ENCODE data around the gene CDKL2.

The CDKL2 gene

GRCh38 chr4:75639124-75639695 lies 8.9 kb upstream of the CDKL2 start:
- DNase-seq: no peak

DNA sequence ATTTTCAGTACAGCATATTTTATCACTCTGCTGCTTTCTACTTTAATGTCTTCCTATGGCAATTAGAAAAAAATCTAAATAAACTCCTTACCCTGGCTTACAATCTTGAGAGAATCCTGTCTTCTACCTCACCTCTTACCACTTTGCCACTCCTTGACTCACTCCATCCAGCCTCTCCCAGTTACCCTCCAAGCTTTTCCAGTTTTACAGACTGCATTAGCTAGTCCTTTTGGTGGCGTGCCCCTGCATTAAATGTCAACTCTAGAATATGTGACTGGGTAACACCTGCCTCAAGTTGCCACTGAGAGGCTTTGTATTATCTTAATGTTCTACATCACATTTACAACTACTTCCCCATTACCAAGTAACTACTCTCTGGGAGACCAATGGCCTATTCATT lies 7.5 kb upstream of the CDKL2 start:
- no peak for DNase-seq

- DNase-seq: no peak
Measured at GRCh38 chr4:75637176-75637575, 6.8 kb upstream of the CDKL2 start.

GRCh38 chr4:75634951-75635350 lies 4.6 kb upstream of the CDKL2 start:
- no peak for DNase-seq

DNA sequence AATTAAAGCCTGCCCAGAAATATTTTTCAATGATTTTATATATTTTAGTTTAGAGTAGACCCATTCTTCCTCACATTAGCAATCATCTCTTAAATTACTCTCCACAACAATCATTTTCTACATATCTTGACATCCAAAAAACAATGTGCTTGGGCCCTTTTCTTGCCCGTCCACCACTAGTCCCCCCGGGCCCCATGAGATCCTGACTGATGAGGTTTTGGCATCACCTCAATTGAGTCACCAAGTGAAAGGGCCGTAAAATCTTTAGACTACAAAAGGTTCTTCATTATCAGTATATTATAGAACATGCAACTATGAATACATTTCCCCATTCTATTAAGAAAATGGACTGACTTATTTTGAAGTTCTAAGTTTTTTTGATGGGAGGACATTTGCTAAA lies 4.0 kb upstream of the CDKL2 start:
- DNase-seq: no peak

GRCh38 chr4:75633846-75634245 lies 3.5 kb upstream of the CDKL2 start:
- DNase-seq: no peak

DNA sequence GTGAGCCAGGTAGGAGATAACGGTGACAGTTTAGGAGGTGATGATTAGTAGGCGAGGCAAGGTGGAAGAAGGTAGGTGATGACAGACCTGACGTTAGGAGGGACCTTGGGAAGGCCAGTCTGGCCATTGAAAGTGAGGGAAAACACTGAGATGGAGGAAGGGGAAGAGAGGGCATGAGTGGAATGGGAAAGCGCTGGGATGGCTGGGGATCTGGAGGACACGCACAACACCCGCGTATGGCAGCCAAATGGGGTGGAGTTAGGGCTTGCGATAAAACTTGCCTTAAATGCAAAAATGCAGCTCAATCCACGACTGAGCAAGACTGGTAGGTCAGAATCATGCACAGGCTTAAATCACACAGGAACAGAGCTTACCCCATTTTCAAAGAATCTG lies 605 bp upstream of the CDKL2 start:
- no peak for DNase-seq

- DNase-seq: no peak
Measured at GRCh38 chr4:75629239-75629638, 1.1 kb downstream of the CDKL2 start.

DNA sequence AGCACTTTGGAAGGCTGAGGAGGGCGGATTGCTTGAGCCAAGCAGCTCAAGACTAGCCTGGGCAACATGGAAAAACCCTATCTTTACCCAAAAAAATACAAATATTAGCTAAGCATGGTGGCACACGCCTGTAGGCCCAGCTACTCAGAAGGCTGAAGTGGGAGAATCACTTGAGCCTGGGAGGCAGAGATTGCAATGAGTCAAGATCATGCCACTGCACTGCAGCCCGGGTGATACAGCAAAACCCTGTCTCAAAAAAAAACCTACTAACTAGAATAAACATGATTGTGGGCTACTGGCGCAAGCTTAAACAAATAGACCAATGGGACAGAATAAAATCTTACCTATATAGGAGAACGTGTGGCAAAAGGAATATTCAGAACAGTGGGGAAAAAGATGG lies 7.3 kb downstream of the CDKL2 start:
- no peak for DNase-seq

- DNase-seq: no peak
Measured at GRCh38 chr4:75621715-75622114, 8.6 kb downstream of the CDKL2 start.

GRCh38 chr4:75612306-75612705 lies 18.0 kb downstream of the CDKL2 start:
- no peak for DNase-seq

DNA sequence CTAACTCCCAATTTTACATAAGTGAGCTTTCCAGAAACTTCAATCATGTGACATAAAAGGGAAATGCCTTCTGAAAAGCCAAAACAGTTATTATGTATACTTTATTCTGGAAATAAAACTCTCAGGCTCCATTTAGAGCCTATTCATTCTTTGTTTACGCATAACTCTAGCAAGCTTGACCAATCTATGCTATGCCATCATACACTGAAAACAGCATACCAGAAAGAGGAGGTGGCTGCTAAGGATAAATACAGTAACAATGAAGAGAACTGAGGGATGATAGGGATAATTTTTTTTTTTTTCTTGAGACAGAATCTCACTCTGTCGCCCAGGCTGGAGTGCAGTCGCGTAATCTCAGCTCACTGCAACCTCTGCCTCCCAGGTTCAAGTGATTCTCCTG lies 24.4 kb downstream of the CDKL2 start:
- DNase-seq: no peak

DNA sequence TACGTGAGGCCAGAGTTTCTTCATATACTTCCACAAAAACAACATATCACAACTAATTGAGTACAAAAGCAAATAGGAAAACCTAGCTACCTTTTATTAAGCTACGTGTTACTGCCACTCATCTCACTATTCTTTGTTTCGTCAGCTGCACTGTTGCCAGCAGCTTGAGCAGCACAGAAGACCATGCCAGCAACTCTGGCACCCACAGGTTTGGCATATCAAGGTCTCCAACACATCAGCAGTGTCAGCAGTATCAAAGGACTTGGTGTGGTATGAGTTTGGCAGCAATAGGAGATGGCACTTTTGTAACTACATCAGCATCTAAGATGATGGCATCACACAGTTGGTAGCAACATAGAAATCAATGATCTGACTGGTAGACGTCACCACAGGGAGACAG lies 30.7 kb downstream of the CDKL2 start:
- DNase-seq: no peak

- no peak for DNase-seq
Measured at GRCh38 chr4:75598390-75598789, 31.9 kb downstream of the CDKL2 start.

DNA sequence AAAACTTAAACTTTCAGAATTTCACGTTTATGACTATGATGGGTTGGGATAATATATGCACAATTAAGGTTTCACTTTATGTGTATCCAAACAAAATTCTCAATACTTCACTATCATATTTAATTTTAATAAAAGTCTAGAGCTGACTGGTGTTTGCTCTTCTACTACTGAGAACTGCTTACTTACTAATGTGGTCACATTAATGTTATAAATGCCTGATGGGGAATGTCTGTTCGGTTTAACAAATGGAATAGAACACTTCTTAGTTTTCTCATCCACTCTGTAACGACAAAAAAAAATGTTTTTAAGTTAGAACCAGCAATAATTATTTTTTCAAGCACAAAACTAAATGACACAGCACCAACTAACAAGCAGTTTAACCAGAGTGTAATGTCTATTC lies 34.3 kb downstream of the CDKL2 start:
- DNase-seq: no peak

DNA sequence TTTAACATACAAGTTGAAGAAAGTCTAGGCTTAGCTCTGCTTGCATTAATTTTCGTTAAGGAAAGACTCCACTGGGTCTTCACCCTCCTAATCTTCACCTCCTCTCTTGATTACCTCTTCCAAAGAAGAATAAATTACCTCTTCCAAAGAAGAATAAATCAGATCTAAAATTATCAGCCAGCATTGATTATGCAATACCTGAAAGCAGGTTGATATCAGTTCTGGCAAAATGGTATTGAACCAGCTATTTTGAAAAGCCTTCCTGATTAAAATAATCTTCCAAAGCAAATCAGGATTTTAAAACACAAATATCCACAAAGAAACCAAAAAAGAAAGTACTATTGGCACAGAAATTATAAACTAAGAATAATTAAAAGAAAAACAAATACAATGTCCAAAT lies 36.9 kb downstream of the CDKL2 start:
- no peak for DNase-seq

DNA sequence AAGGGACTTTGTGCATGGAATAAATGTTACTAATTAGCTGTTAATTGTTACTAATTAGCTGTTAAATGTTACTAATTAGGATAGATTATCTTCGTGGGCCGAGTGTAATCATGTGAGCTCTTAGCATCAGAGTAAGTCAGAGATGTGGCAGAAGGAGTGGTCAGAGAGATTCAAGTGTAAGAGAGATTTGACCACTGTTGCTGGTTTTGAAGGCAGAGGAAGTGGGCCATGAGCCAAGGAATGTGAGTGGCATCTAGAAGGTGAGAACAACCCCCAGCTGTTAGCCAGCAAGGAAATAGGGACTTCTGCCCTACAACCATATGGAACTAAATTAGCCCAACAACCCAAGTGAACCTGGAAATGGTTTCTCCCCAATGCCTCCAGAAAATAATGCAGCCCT lies 46.3 kb downstream of the CDKL2 start:
- DNase-seq: no peak

DNA sequence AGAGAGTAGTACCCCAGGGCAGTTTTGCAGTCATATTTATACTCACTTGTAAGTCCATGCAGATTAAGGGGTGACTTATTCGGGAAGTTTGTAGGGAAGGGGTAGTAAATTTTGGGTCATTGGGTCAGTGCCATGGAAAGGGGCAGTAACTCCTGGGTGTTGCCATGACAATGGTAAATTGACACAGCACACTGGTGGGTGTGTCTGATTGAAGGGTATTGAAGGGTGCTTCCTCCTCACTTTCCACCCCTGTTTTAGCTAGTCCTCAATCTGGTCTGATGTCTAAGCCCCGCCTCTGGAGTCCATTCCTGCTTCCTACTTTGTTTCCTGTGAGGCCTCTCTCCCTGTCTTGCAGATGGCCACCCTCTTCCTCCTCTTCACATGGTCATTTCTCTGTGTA lies 62.6 kb downstream of the CDKL2 start:
- DNase-seq: no peak

DNA sequence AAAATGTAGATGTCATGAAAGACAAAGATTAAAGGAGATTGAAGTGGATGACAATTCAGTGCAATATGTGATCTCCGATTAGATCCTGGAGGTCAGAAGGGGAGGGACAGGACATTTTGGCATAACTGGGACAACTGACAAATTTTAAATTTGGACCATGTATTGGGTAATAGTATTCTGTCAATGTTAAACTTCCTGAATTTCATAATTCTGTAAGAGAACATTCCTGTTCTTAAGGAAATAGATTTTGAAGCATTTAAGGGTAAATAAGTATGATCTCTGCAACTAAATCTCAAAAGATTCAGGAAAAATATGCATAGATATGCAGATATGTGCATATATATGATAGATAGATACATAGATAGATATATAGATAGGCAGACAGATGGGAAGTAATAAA lies 63.4 kb downstream of the CDKL2 start:
- DNase-seq: no peak

GRCh38 chr4:75565481-75565880 lies 64.8 kb downstream of the CDKL2 start:
- DNase-seq: no peak

GRCh38 chr4:75564023-75564422 lies 66.3 kb downstream of the CDKL2 start:
- DNase-seq: no peak

DNA sequence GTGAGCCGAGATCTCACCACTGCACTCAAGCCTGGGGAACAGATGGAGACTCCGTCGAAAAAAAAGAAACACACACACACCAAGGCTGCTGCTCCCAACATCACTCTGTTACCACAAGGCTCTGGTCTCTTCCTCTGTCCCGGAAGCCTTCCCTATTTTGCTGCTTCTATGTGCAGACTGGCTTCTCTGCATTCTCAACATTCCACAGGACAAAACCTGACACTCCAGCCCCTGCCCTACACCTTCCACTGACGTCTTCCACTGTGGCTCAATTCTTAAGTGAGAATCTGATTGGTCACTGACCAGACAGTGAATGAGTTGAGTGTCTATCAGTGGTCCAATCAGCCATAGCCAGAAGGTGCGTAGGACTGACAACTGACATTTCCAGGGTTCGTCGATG lies 68.5 kb downstream of the CDKL2 start:
- DNase-seq: no peak

DNA sequence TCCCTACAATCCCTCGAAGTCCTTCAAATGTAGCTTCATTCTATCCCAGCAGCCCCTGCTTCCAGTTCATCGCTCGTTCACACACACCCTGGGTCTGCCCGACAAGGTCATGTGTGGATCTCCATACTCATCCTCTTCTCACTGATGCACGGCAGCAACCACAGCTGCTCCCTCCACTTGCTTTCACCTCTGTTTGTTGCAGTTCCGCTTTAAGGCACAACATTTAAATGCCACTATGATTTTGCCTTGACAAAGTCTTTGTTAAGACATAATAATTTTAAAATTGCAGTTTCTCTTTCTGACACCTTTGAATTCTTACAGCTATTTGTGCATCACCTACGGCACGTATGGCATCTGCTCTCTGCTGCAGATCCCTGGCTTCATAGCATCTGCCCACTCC lies 72.6 kb downstream of the CDKL2 start:
- no peak for DNase-seq

- no peak for DNase-seq
Measured at GRCh38 chr4:75555294-75556164, 74.8 kb downstream of the CDKL2 start, which contains the start of gene ODAPH. ODAPH (plus strand) TSS chr4:75556066; CDS start chr4:75556083, 17 bp downstream.

- no peak for DNase-seq
Measured at GRCh38 chr4:75552452-75552851, 77.9 kb downstream of the CDKL2 start.
